ENCODE measurements around the gene RLN2. TPM values are rescaled to one million over a fixed set of nuclear protein-coding genes. Genes with fewer than 3 reads are reported as not detected.
"Not testable (repeated sequence)": the region's sequence is repeated elsewhere in the genome, so short reads cannot be mapped to it uniquely, and the experiment has no call there.

Gene RLN2, protein sequence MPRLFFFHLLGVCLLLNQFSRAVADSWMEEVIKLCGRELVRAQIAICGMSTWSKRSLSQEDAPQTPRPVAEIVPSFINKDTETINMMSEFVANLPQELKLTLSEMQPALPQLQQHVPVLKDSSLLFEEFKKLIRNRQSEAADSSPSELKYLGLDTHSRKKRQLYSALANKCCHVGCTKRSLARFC
- 0.38 and 0.90 TPM in 2 replicates for total RNA-seq

DNA sequence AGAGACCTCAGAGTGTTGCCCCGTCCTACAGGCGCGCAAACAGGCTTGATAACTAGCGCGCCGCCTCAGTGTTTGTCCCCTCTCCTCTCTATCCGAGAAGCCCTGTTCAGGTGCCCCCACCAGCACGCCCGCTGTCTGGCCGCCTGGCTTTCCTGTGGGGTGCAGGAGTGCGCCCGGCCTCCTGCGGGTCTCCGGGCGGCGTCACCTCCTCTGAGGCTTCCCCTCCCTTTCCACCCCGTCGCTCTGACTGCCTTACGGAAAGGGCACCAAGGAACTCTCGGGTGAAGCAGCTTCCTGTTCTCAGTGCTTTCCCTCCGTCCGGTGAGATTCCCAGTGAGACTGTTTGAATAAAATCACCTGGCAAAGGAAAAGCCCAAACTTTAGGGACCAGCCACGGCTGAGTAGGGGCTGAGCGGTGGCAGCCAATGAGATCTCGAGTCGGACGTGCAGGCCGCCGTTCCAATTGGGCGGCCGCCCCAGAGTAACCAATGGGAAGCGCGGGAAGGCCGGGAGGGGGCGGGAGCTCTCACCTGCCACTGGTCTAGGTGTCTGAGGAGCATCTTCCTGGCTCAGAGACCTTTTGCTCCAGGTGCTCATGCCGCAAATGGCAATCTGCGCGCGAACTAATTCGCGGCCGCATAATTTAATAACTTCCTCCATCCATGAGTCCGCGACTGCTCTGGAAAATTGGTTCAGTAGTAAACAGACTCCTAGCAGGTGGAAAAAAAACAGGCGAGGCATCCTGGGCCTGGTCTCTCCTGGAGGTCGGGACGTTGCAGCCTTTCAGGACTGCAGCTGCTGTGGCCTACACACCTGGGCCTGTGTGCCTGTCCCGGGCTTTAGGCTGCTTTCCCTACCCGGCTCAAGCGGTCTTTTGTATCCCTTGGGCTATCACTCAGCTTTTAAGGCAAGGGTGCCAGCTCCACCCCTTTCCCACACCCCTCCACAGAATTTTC, at the start of gene RLN2:
Gene RLN2, minus strand, starts transcription at position 877 of the 956 bp plus-strand sequence. Its CDS starts 136 bp downstream, at position 741.
- not testable (repeated sequence) for DNase-seq (ENCODE audit: low read depth in 2 of 2)

DNA sequence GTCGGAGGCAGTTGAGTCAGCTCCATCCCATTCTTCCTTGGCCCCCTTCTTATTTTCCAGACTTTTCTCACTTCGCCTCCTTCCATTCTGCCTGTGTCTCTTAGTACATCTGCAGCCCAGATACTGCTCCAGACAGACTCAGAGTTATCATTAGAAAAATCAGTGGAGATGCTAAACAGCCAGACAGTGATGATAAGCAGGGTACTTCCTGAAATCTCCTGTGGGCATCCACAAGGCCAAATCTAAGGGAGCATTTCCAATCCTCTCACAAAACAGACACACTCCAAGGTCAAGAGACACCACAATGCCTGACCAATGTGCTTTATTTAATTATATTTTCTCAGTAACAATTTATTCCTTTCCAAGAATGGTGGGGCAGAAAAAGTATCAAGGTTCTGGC, 49.7 kb upstream of the RLN2 start:
- DNase-seq (ENCODE audit: low read depth in 2 of 2), result no peak

DNA sequence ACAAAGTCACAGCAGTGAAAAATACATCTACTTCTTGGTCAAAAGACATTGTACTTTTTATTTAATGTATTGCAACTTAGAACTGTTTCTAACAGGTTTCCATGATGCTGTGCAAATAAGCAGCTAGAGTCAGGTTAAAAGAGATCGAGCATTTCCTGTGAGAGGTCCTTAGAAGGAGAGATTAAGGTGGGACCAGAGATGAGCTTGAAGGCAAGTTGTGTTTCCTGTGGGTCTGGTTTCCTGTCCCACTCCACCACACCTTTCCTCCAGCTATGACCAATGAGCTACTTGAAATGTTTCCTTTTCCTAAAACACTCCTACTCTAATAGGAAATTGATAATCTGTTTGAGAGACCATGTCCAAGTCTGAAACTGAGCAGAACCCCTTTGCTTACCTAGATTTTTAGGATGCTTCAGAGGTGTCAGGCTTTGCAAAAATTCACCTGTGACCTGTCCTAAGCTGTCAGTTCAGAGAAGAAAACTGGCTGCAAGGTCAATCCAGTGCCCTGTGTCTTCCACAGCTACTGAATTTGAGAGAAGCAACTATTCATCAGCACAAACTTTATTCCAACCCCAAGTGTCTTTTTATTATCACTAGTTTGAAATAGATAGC, 48.2 kb upstream of the RLN2 start:
- no peak for DNase-seq (ENCODE audit: low read depth in 2 of 2)

DNA sequence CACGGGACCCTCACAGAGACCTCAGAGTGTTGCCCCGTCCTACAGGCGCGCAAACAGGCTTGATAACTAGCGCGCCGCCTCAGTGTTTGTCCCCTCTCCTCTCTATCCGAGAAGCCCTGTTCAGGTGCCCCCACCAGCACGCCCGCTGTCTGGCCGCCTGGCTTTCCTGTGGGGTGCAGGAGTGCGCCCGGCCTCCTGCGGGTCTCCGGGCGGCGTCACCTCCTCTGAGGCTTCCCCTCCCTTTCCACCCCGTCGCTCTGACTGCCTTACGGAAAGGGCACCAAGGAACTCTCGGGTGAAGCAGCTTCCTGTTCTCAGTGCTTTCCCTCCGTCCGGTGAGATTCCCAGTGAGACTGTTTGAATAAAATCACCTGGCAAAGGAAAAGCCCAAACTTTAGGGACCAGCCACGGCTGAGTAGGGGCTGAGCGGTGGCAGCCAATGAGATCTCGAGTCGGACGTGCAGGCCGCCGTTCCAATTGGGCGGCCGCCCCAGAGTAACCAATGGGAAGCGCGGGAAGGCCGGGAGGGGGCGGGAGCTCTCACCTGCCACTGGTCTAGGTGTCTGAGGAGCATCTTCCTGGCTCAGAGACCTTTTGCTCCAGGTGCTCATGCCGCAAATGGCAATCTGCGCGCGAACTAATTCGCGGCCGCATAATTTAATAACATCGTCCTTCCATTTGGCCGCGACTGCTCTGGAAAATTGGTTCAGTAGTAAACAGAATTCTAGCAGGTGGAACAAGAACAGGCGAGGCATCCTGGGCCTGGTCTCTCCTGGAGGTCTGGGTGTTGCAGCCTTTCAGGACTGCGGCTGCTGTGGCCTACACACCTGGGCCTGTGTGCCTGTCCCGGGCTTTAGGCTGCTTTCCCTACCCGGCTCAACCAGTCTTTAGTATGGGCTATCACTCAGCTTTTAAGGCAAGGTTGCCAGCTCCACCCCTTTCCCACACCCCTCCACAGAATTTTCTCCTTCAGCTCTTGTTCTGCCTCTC, 34.8 kb upstream of the RLN2 start, which contains the start of gene RLN1:
Gene RLN1, minus strand, starts transcription at position 885 of the 990 bp plus-strand sequence. Its CDS starts 130 bp downstream, at position 755.
- not testable (repeated sequence) for DNase-seq (ENCODE audit: low read depth in 2 of 2)

DNA sequence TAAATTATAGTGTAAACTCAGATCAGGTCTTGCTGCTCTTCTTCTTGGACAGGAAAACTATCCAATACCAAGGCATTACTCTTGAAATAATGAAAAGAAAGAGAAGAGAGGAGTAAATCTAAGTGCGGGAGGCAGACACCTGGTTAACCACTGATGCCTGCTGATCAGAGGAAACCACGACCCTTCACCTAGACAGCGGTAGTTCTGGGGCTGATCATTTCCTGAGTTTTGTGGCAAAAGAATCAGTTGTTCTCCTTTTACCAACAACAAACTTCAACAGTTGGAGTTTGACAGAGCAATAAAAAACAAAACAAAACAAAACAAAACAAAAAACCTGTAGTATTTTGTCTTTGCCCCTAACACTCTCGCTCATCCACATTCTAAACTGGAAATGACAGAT, 32.2 kb upstream of the RLN2 start:
- DNase-seq (ENCODE audit: low read depth in 2 of 2), result no peak

DNA sequence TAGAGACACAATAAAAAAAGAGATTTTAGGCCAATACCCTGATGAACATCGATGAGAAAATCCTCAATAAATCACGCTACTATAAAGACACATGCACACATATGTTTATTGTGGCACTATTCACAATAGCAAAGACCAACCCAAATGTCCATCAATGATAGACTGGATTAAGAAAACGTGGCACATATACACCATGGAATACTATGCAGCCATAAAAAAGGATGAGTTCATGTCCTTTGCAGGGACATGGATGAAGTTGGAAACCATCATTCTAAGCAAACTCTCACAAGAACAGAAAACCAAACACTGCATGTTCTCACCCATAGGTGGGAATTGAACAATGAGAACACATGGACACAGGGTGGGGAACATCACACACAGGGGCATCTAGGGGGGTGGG, 26.8 kb upstream of the RLN2 start:
- DNase-seq (ENCODE audit: low read depth in 2 of 2), result not testable (repeated sequence)

DNA sequence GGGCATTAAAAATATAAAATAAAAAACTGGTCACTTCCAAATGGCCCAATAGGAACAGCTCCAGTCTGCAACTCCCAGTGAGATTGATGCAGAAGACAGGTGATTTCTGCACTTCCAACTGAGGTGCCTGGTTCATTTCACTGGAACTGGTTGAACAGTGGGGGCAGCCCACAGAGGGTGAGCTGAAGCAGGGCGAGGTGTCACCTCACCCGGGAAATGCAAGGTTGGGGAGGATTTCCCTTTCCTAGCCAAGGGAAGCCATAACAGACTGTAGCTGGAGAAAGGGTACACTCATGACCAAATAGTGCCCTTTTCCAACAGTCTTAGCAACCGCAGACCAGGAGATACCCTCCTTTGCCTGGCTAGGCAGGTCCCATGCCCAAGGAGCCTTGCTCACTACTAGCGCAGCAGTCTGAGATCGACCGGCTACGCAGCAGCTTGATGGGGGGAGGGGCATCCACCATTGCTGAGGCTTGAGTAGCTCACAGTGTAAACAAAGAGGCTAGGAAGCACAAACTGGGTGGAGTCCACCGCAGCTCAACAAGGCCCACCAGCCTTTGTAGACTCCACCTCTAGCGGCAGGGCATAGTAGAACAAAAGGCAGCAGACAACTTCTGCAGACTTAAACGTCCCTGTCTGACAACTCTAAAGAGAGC, 22.5 kb upstream of the RLN2 start:
- no peak for DNase-seq (ENCODE audit: low read depth in 2 of 2)

DNA sequence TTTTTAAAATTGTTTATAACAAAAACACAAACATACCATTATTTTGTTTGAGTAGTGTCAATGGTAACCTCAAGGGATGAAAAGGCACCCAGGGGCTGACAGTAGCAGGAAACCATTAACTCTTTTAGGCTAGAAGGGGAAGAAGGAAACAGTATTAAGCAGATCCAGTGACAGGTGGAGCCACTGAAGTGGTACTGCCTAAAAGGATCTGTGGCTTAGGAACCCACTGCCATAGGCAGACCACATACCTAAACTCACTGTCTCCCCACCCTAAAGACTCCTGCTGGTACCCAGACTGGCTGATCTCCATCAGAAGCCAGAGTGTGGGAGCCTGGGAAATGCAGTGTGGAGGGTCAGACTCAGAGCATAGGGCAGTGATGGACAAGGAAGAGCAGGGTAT, 21.7 kb upstream of the RLN2 start:
- no peak for DNase-seq (ENCODE audit: low read depth in 2 of 2)

DNA sequence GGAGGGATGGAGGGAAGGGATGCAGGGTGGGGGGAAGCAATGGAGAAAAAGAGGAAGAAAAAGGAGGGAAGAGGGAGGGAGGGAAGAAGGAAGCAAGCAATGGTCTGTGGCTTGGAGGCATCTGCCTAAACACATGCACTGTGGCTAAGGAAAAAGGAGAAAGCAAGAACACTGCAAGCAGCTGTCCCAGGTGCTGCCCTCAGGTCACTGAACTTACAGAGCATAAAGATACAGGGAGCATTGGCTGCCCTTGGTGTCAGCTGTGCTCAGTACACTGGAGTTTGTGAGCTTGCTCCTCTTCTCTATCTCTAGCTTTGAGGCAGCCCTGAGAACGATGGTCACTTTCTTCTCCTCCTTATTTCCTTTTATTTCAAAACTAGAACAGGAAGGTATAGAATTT, 17.1 kb upstream of the RLN2 start:
- DNase-seq (ENCODE audit: low read depth in 2 of 2), result not testable (repeated sequence)

DNA sequence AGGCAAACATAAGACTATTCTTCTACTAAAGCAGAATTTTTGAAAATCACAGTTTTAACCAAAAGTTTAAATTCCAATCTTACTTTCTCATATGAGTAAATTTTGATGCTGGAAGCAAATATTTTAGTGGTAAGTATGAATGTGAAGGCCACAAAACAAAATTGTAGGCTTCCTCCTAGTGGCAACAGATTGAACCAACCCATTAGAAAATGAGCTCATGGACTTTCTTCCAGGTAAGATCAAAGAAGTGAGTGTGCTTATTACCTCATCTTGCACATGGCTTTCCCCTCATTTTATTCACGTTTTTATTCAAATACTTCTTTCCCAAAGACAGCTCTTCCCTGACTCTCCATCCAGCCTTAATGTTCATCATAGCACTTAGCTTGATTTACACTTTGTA, 16.5 kb upstream of the RLN2 start:
- no peak for DNase-seq (ENCODE audit: low read depth in 2 of 2)

DNA sequence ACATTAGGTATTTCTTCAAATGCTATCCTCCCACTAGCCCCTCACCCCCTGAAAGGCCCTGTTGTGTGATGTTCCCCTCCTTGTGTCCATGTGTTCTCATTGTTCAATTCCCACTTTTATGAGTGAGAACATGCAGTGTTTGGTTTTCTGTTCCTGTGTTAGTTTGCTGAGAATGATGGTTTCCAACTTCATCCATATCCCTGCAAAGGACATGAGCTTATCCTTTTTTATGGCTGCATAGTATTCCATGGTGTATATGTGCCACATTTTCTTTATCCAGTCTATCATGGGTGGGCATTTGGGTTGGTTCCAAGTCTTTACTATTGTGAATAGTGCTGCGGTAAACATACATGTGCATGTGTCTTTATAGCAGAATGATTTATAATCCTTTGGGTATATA, 11.9 kb upstream of the RLN2 start:
- not testable (repeated sequence) for DNase-seq (ENCODE audit: low read depth in 2 of 2)

DNA sequence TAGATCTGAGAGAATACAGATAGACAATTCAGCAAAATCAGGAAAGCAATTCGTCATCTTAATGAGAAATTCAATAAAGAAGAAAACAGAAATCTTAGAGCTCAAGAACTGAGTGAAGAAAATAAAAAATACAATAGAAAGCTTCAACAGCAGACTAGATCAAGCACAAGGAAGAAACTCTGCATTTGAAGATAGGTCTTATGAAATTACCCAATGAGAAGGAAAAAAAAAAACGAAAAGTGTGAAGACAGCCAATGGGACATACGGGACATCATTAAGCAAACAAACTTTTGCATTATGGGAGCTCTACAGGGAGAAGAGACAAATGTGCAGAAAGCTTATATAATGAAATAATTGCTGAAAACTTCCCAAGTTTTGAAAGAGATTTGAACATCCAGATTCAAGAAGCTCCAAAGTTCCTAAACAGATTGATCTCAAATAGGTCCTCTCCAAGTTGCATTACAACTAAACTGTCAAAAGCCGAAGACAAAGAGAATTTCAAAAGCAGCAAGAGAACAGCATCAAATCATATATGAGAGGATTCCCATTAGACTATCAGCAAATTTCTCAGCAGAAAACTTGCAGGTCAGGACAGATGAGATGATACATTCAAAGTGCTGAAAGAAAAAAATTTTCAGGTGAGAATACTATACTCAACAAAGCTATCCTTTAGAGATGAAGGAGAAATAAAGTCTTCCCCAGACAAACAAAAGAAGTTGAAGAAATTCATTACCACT, 10.8 kb upstream of the RLN2 start:
- DNase-seq (ENCODE audit: low read depth in 2 of 2), result no peak

DNA sequence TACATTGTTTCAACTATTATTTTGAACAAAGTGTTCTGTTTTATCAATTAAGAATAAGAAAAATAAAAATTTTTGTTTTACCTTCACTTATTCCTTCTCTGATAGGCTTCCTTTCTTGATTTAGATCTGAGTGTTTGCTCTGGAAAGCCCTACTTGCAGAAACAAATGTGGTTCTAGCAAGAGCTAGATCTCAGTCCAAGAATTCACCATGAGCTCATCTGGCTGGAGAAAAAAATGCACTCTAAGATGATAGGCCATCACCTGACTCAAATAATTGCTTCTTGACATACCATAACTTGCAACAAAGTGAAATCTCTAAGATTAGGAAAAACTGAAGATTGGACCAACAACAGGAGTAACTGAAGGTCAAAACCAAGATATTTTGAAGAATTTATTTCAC, 6.3 kb upstream of the RLN2 start:
- no peak for DNase-seq (ENCODE audit: low read depth in 2 of 2)

DNA sequence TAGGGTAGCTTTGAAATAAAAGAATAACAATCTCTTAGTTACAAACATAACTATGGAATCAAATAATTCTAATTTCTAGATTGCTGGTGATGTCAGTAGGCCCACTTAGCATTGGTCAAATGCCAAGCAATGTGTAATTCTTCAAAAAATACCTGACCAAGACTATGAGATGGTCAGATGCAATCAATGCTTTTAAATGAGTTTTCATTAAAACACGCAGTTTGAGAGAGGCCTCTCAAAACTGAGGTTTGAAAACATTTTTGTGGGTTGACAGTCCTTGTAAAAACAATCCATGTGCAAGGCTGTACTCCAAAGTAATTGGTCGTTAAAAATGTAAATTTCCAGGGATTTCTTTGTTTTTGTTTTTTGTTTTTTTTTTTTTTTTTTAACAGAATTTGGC, 1.2 kb upstream of the RLN2 start:
- no peak for DNase-seq (ENCODE audit: low read depth in 2 of 2)

DNA sequence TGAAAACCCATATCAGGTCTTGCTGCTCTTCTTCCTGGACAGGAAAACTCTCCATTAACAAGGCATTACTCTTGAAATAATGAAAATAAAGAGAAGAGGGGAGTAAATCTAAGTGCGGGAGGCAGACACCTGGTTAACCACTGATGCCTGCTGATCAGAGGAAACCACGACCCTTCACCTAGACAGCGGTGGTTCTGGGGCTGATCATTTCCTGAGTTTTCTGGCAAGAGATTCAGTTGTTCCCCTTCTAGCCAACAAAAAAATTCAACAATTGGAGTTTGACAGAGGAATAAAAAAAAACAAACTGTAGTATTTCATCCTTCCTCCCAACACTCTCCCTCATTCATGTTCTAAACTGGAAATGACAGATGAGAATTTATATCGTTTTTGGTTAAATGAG, 3.0 kb downstream of the RLN2 start:
- peak; percentile 48 to 51 for DNase-seq (ENCODE audit: low read depth in 2 of 2)

DNA sequence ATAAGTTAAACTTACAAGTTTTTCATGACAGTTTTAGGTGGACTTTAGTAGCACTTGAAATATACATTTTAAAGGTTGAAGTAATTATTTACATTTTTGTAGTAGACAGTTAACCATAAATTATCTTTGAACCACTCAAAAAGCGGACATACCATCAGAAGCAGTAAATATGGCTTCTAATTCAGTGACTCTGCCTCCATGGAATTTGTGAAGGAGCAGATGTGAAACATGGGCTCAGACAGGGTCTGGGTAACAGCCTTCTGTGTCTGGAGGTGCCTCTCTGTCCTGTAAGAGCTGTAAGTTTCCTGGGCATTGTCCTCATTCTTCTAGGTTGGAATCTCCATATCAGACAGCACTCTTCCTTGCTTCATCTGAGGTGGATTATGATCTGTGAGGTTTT, 12.4 kb downstream of the RLN2 start:
- DNase-seq (ENCODE audit: low read depth in 2 of 2), result no peak

DNA sequence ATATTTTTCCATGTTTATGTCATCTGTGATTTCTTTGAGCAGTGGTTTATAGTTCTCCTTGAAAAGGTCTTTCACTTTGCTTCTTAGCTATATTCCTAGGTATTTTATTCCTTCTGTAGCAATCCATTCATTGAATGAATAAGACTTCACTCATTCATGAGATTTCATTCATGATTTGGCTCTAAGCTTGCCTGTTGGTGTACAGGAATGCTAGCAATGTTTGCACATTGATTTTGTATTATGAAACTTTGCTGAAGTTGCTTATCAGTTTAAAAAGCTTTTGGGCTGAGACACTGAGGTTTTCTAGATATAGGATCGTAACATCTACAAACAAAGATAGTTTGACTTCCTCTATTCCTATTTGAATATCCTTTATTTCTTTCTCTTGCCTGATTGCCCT, 15.9 kb downstream of the RLN2 start:
- no peak for DNase-seq (ENCODE audit: low read depth in 2 of 2)

DNA sequence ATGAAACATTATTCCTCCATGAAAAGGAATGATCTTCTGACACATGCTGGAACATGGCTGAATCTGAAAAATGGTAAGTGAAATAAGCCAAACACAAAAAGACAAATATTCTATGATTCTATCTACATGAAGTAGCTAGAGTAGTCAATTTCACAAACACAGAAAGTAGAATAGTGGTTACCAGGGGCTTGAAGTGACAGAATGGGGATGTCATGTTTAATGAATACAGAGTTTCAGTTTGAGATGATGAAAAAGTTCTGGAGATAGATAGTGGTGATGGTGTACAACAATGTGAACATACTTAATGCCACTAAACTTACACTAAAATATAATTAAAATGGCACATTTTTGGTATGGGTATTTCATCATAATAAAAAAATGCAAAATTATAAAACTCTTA, 18.3 kb downstream of the RLN2 start:
- no peak for DNase-seq (ENCODE audit: low read depth in 2 of 2)

DNA sequence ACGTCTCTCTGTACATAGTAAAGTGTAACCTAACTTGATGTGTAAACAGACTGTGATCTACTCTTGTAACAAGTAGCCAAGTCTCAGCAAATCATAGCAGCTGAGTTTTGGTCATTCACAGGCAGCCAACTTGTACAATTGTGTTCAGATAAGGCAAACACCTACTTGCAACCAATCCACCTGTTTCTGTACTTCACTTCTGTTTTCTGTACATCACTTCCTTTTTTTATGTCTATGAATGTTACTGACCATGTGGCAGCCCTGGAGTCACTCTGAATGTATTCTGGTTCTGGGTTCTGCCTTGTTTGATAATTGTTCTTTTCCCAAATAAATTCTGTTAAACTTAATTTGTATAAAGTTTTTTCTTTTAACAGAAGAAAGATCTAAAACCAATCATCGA, 26.0 kb downstream of the RLN2 start:
- no peak for DNase-seq (ENCODE audit: low read depth in 2 of 2)

DNA sequence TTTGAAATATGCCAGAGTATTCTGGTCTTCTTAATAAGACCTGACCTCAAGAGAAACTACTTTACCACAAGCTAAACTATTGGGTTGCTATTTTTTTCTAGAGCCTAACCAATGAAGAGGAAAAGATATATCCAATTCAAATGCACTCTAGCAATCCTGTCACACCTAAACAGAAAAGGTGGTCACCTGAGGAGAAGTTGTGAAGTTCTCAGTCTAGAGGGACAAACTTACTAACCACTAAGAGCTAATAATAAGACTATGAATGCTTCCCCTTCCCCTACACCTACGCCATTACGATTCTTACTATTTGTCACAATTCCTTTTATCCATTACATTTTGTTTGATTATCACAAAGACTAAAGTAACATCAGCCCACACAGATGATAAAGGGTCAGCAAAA, 29.7 kb downstream of the RLN2 start:
- no peak for DNase-seq (ENCODE audit: low read depth in 2 of 2)

All from dermis microvascular lymphatic vessel endothelial cell (primary cell).